Esophagus squamous epithelium (tissue), 4 donors: ENCODE results near the gene DCUN1D1.

Experiments used
- POLR2A ChIP-seq, 4 donors: fragments of 450-650 bp; IDR thresholded peaks; one replicate each; pipeline ENCODE4 v1.6.1; 2017; ENCODE audit warnings: antibody characterized with exemption in 4 of 4, mild to moderate bottlenecking in 4 of 4, moderate library complexity in 3 of 4
- TF ChIP-seq, protein P1 (sequence below), 6 experiments: fragments of 450-650 bp in 4 of 6; fragments of 200-600 bp in 2 of 6; sonication (generic) in 2 of 6; IDR thresholded peaks; one replicate each; pipeline ENCODE4 v1.5.1; 2016 to 2019; ENCODE audit warnings: antibody characterized with exemption in 6 of 6, mild to moderate bottlenecking in 4 of 6, moderate library complexity in 4 of 6

DNA sequence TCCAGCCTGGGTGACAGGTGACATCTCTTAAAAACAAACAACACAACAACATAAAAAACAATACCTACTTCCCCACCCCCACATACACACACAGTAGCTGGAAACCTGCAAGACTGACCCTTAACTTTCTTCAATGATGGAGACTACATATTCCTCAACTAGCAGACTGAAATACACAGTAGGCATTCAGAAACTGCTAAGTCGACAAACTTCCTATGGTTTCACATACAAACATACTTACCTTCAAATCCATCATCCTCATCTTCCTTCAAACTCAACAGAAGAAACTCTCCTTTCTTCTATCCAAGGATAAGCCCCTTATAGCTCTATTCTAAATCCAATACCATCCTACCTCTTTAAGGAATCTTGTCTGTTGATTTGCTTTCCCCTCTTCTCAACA is 30.6 kb downstream of the DCUN1D1 start:
- TF ChIP-seq, protein P1, sequence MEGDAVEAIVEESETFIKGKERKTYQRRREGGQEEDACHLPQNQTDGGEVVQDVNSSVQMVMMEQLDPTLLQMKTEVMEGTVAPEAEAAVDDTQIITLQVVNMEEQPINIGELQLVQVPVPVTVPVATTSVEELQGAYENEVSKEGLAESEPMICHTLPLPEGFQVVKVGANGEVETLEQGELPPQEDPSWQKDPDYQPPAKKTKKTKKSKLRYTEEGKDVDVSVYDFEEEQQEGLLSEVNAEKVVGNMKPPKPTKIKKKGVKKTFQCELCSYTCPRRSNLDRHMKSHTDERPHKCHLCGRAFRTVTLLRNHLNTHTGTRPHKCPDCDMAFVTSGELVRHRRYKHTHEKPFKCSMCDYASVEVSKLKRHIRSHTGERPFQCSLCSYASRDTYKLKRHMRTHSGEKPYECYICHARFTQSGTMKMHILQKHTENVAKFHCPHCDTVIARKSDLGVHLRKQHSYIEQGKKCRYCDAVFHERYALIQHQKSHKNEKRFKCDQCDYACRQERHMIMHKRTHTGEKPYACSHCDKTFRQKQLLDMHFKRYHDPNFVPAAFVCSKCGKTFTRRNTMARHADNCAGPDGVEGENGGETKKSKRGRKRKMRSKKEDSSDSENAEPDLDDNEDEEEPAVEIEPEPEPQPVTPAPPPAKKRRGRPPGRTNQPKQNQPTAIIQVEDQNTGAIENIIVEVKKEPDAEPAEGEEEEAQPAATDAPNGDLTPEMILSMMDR (IDR thresholded peaks at IDR 0.05) = no peak
- TF ChIP-seq POLR2A (IDR thresholded peaks at IDR 0.05) = no peak
